ENCODE results near the gene SNX33. TPM values are rescaled to one million over a fixed set of nuclear protein-coding genes. Genes with fewer than 3 reads are reported as not detected.

SNX33 gene
- total RNA-seq, 1 donor from 2014 or later, result 11.4 TPM

- Histone ChIP-seq H3K27ac (replicated peaks) (peak overlapping the region; percentile 98), H3K36me3 (peaks cover 16% of the 10 kb centered on the region), H3K9me3 (replicated peaks) (no peaks in the 10 kb centered on the region), H3K4me1 (peaks cover 94% of the 10 kb centered on the region), H3K4me3 (peak overlapping the region; percentile 95), H3K27me3 (ENCODE audit: low read depth) (no peaks in the 10 kb centered on the region)
- intact Hi-C loops (cut with micrococcal nuclease), result no loop called here
- TF ChIP-seq CTCF (IDR thresholded peaks at IDR 0.05; ENCODE audit: borderline replicate concordance), result no peak
- DNase-seq, result no peak
Observed at GRCh38 chr15:75649848-75650247, 2.1 kb downstream of the SNX33 start.

GRCh38 chr15:75650908-75651809 lies 3.4 kb downstream of the SNX33 start:
- no peaks in the 10 kb centered on the region for H3K9me3 ChIP-seq (replicated peaks)
- H3K4me1 ChIP-seq, result peaks cover 98% of the 10 kb centered on the region
- TF ChIP-seq CTCF (IDR thresholded peaks at IDR 0.05; ENCODE audit: borderline replicate concordance), result no peak
- H3K36me3 ChIP-seq, result peaks cover 19% of the 10 kb centered on the region
- intact Hi-C loops (cut with micrococcal nuclease), result no loop called here
- DNase-seq, result peak; percentile 77
- H3K27me3 ChIP-seq (ENCODE audit: low read depth), result no peaks in the 10 kb centered on the region
- peak overlapping the region; percentile 98 for H3K27ac ChIP-seq (replicated peaks)
- peak overlapping the region; percentile 95 for H3K4me3 ChIP-seq

GRCh38 chr15:75651810-75652543 lies 4.3 kb downstream of the SNX33 start:
- TF ChIP-seq CTCF (IDR thresholded peaks at IDR 0.05; ENCODE audit: borderline replicate concordance), result no peak
- no peak for DNase-seq
- Histone ChIP-seq H3K27me3 (ENCODE audit: low read depth) (no peaks in the 10 kb centered on the region), H3K4me3 (peak overlapping the region; percentile 95), H3K36me3 (peaks cover 24% of the 10 kb centered on the region), H3K27ac (replicated peaks) (peak overlapping the region; percentile 98), H3K9me3 (replicated peaks) (no peaks in the 10 kb centered on the region), H3K4me1 (peaks cover 90% of the 10 kb centered on the region)
- intact Hi-C loops (cut with micrococcal nuclease), result no loop called here

GRCh38 chr15:75653347-75653913 lies 5.7 kb downstream of the SNX33 start:
- peaks cover 37% of the 10 kb centered on the region for H3K36me3 ChIP-seq
- H3K9me3 ChIP-seq (replicated peaks), result no peaks in the 10 kb centered on the region
- intact Hi-C loops (cut with micrococcal nuclease), result no loop called here
- no peak for TF ChIP-seq CTCF (IDR thresholded peaks at IDR 0.05; ENCODE audit: borderline replicate concordance)
- peak overlapping the region; percentile 98 for H3K27ac ChIP-seq (replicated peaks)
- H3K27me3 ChIP-seq (ENCODE audit: low read depth), result no peaks in the 10 kb centered on the region
- peaks cover 81% of the 10 kb centered on the region for H3K4me1 ChIP-seq
- no peak for DNase-seq
- peak overlapping the region; percentile 95 for H3K4me3 ChIP-seq

GRCh38 chr15:75654201-75654907 lies 6.6 kb downstream of the SNX33 start:
- intact Hi-C loops (cut with micrococcal nuclease), result no loop called here
- peaks cover 35% of the 10 kb centered on the region for H3K36me3 ChIP-seq

More at GRCh38 chr15:75654201-75654907, 6.6 kb downstream of the SNX33 start:
- peaks cover 81% of the 10 kb centered on the region for H3K4me1 ChIP-seq
- H3K4me3 ChIP-seq, result no peak overlapping the region
- H3K27ac ChIP-seq (replicated peaks), result peak overlapping the region; percentile 98
- no peak for TF ChIP-seq CTCF (IDR thresholded peaks at IDR 0.05; ENCODE audit: borderline replicate concordance)
- no peaks in the 10 kb centered on the region for H3K27me3 ChIP-seq (ENCODE audit: low read depth)
- H3K9me3 ChIP-seq (replicated peaks), result no peaks in the 10 kb centered on the region
- DNase-seq, result no peak

All from left ventricle myocardium inferior (tissue), 1 donor.